GM18526 (cell line): ENCODE measurements around the gene LRRC45.

ENCODE experiments used
- POLR2A ChIP-seq: IDR thresholded peaks from 3 replicates; pipeline ENCODE4 v1.6.1; 2011; ENCODE audit not compliant: insufficient read length; ENCODE audit errors: extremely low read depth

Gene LRRC45

DNA sequence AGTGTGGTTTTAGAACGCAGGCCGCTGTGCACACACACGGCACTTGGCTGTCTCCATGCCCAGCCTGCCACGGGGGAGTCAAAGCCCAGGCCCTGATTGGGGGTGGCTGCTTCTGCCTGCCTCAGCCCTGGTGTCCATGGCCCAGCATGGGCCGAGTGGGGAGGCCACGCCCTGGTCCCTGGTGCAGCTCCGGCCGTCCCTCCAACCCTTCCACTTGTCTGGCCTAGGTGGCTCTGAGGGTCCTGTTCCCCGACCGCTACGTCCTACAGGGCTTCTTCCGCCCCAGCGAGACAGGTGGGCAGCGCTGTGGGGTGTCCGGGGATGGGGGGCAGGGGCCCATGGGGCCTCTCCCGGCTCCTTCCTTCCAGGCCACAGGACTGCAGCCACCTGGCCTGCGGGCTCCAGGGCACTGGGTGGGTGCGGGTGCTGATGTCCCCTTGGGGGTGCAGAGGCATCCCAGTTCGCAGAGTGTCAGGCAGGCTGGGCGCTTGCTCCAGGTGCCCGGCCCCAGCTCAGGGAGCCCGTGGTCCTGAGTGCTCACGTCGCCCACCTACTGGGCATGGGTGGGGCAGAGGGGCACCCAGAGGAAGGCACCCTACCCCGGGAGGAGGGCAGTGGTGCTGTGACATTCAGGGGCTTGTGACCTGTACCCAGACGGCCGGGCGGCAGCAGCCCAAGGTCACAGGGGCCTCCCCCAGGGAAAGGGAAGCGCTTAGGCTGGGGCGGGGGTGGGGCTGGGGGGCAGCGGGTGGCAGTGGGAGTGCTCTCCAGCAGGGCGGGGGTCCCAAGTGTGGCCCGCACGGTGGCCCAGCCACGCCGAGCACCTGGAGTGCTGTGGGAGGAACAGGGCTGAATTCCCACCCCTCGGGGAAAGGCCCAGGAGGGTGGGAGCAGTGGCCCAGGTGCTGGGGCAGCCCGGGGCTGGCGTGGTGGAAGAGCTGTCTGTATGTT, 12.3 kb upstream of the LRRC45 start:
- TF ChIP-seq POLR2A: no peak

GRCh38 chr17:82011617-82012187, 11.4 kb upstream of the LRRC45 start:
- no peak for TF ChIP-seq POLR2A

DNA sequence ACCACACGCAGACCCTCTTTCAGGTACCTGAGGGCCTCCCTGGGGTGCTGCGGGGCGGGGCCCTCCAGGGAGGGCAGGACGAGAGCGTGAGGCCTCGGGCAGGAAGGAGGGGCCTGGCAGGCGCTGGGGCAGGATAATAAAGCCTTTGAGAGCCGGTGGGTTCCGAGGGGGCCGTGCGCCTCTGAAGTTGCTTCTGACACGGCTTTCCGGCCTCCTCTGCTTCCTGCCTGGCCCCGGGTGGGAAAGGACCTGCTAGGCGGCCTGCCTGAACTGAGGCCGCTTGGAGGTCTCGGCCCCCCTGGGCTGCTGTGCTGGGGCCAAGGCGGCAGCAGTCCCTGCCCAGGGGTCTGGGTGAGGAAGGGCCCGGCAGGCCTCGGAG, 10.9 kb upstream of the LRRC45 start:
- TF ChIP-seq POLR2A: no peak

- no peak for TF ChIP-seq POLR2A
Observed at GRCh38 chr17:82012640-82013295, 10.3 kb upstream of the LRRC45 start.

- TF ChIP-seq POLR2A: no peak
Observed at GRCh38 chr17:82013341-82013740, 9.8 kb upstream of the LRRC45 start.

- no peak for TF ChIP-seq POLR2A
Observed at GRCh38 chr17:82013772-82014321, 9.3 kb upstream of the LRRC45 start.

GRCh38 chr17:82014432-82014831, 8.7 kb upstream of the LRRC45 start:
- TF ChIP-seq POLR2A: no peak

- TF ChIP-seq POLR2A: no peak
Observed at GRCh38 chr17:82014971-82015310, 8.2 kb upstream of the LRRC45 start.

DNA sequence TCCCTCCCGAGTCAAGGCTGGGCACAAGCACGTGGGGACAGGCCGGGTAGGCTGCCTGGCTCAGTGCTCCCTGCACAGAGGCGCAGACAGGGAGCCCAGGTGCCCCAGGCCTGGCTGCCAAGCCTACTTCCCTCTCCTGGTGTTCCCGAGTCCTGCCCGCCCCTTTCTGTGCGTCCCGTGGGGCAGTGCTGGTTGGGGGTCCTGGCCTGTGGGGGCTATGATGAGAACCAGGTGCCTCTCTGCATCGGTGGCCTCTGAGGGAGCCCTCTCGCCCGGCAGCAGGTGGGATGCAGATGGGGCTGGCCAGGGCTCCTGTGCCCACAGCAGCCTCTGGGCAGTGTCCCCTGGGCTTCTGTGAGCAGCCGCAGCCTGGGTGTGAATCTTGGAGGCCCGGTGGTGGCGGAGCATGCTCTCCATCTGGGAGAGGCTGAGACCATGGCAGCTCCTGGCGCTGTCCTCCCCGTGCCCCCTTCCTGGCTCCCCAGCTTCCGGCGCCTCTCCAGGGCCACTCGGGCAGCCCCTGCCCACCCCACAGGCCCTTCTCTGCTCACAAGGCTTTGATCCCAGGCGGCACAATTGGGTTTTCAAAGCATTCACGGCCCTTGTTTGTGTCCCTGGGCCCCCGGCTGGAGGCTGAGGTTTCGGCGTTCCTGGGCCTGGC, 7.7 kb upstream of the LRRC45 start:
- TF ChIP-seq POLR2A: no peak

DNA sequence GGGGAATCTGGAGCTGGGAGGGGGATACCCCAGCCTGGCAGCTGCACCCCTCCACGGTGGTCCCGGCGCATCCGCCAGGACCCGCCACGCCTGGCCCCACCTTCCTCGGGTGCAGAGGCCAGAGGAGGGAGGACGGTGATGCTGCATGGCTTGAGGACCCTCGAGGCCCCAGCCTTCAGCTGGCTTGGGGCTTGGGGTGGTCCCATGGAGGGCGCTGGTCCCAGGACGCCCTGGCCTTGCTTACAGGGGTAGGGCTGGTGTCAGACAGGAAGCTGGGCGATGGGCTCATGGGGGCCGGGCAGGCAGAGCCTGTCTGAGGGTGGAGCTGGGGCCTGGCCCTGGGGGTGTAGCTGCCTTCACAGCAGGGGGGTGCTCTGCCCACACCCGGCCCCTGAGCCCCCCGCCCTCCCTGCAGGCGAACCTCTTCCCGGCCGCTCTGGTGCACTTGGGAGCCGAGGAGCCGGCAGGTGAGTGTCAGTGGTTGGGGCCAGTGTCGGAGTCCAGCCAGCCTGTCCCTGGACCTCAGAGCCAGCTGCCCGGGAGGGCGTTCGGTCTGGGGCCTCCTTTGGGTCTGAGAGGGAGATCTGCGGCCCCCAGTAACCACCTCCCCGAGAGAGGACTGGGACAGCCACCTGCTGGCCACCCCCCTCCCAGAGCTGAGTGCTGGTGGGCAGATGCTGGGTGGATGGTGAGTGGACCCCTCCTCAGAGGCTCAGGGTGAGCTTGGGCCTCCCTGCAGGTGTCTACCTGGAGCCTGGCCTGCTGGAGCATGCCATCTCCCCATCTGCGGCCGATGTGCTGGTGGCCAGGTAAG, 6.8 kb upstream of the LRRC45 start:
- TF ChIP-seq POLR2A: no peak

GRCh38 chr17:82016875-82017459, 6.1 kb upstream of the LRRC45 start:
- TF ChIP-seq POLR2A: no peak

GRCh38 chr17:82017612-82018151, 5.4 kb upstream of the LRRC45 start:
- no peak for TF ChIP-seq POLR2A

DNA sequence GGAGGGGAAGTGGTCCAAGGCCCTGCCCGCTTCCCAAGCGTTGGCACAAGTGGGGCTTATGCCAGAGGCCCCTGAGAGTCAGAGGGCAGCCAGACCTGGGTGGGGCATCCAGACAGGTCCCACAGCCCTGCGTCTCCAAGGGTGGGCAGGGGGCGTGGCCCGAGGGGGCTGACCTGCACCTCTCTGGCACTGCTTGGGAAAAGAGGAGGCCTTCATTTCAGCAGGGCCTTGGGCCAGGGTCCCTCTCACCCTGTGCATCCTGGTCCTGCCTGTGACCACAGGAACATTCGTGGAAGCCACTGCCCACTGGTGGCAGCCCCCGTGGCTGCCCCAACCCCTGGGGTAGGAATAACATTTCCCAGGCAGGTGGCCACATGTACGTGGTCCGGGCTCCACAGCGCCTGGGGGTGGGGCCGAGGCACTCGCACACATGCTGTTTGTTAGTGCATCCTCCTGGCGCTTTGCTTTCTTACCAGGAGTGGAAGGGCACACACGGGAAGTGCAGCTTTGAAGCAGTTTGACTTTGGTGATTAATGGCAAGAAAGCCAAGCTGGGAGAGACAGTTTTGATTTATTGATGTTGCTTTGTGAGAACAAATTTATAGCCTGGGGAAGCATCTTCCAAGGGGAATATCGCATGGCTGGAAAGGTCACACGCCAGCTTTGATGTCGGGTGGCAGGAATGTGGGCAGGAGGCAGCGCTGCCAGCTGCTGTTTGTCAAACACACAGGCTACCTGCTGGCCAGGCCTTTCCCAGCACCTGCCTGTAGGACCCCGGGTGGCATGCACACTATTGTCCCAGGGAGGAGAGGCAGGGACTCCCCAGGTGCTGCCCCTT, 4.7 kb upstream of the LRRC45 start:
- no peak for TF ChIP-seq POLR2A
